SK-N-SH (cell line): ENCODE data around the gene NUP160. TPM values are rescaled to one million over a fixed set of nuclear protein-coding genes. Genes with fewer than 3 reads are reported as not detected.
A peak's percentile ranks its signal among the peaks of the same experiment; 100 is the strongest.

Source experiments
- CTCF ChIA-PET: fragments of 300-600, 350-600 bp; formaldehyde crosslinking; extraction: SDS; loops from one replicate; lab custom pipeline; 2021; lab: Yijun Ruan, JAX
- POLR2A ChIA-PET: fragments of 350-600 bp; sonication (Branson Sonifier 250); formaldehyde crosslinking; extraction: SDS; loops from one replicate; lab custom pipeline; 2020; ENCODE audit warnings: antibody characterized with exemption, inconsistent platforms; lab: Yijun Ruan, JAX
- DNase-seq: peaks from one replicate; pipeline ENCODE4 v3.0.0; 2012
- H2AFZ ChIP-seq: fragments of 200-600 bp; sonication (generic); 2 replicates; pipeline ENCODE4 v1.8.1; 2016; ENCODE audit warnings: antibody characterized with exemption, mild to moderate bottlenecking, low read depth
- H3F3A ChIP-seq: fragments of 200-600 bp; sonication (generic); replicated peaks from 2 replicates; pipeline ENCODE3; 2016; ENCODE audit warnings: antibody characterized with exemption, mild to moderate bottlenecking; ENCODE audit not compliant: insufficient read depth
- H3K27ac ChIP-seq, 2 experiments: fragments of 200-500 bp in 1 of 2; fragments of 200-600 bp in 1 of 2; sonication (Bioruptor generic) in 1 of 2; sonication (generic), shearing (Covaris generic) in 1 of 2; 2 replicates each; pipeline versions ENCODE4 v1.5.1 to v1.6.1; 2014 to 2016; ENCODE audit warnings: low read depth in 2 of 2, inconsistent platforms in 1 of 2, low read length in 1 of 2, mild to moderate bottlenecking in 1 of 2, mixed read lengths in 1 of 2
- H3K27me3 ChIP-seq: fragments of 200-600 bp; sonication (generic), shearing (Covaris generic); 2 replicates; pipeline ENCODE4 v1.6.1; 2016; ENCODE audit warnings: mixed run types; ENCODE audit not compliant: insufficient read depth
- H3K36me3 ChIP-seq, 2 experiments: fragments of 200-500 bp in 1 of 2; fragments of 200-600 bp in 1 of 2; sonication (Bioruptor generic) in 1 of 2; sonication (generic) in 1 of 2; replicated peaks in 1 of 2; 2 replicates each; pipeline versions ENCODE3 to v1.5.1; 2014 to 2016; ENCODE audit warnings: low read length in 1 of 2, mild to moderate bottlenecking in 1 of 2; ENCODE audit not compliant: insufficient read depth in 2 of 2, control insufficient read depth in 1 of 2
- H3K4me1 ChIP-seq, 2 experiments: fragments of 200-500 bp in 1 of 2; fragments of 200-600 bp in 1 of 2; sonication (Bioruptor generic) in 1 of 2; sonication (generic), shearing (Covaris generic) in 1 of 2; 2 replicates each; pipeline versions ENCODE4 v1.5.1 to v1.6.1; 2014 to 2016; ENCODE audit warnings: low read depth in 1 of 2, low read length in 1 of 2, mixed run types in 1 of 2; ENCODE audit not compliant: insufficient read depth in 2 of 2, control insufficient read depth in 1 of 2
- H3K4me2 ChIP-seq: fragments of 200-600 bp; sonication (generic), shearing (Covaris generic); 2 replicates; pipeline ENCODE4 v1.6.1; 2017; ENCODE audit warnings: mixed run types
- H3K4me3 ChIP-seq, 2 experiments: fragments of 200-500 bp in 1 of 2; fragments of 200-600 bp in 1 of 2; sonication (Bioruptor generic) in 1 of 2; sonication (generic), shearing (Covaris generic) in 1 of 2; 2 replicates each; pipeline versions ENCODE4 v1.5.1 to v1.8.1; 2014 to 2016; ENCODE audit warnings: low read depth in 2 of 2, inconsistent platforms in 1 of 2, low read length in 1 of 2, mild to moderate bottlenecking in 1 of 2, mixed read lengths in 1 of 2, moderate library complexity in 1 of 2
- H3K79me2 ChIP-seq: fragments of 200-600 bp; sonication (generic); 2 replicates; pipeline ENCODE4 v1.8.1; 2017; ENCODE audit warnings: mild to moderate bottlenecking; ENCODE audit not compliant: insufficient read depth
- H3K9ac ChIP-seq: fragments of 200-600 bp; sonication (generic); 2 replicates; pipeline ENCODE4 v1.6.1; 2017; ENCODE audit warnings: mixed run types
- H3K9me2 ChIP-seq: fragments of 200-600 bp; sonication (generic); 2 replicates; pipeline ENCODE4 v1.6.1; 2017; ENCODE audit warnings: mixed run types
- H3K9me3 ChIP-seq: fragments of 200-600 bp; sonication (generic); 2 replicates; pipeline ENCODE4 v1.6.1; 2017; ENCODE audit warnings: mixed run types, mild to moderate bottlenecking, moderate library complexity
- H4K20me1 ChIP-seq: fragments of 200-600 bp; sonication (generic); 2 replicates; pipeline ENCODE4 v1.6.1; 2017; ENCODE audit warnings: mild to moderate bottlenecking, mixed run types; ENCODE audit not compliant: insufficient read depth
- CTCF ChIP-seq: fragments of 200-600 bp; sonication (generic); IDR thresholded peaks from 2 replicates; pipeline ENCODE4 v1.6.1; 2017; ENCODE audit warnings: antibody characterized with exemption, mild to moderate bottlenecking, moderate library complexity
- EZH2phosphoT487 ChIP-seq: fragments of 200-600 bp; sonication (generic); IDR thresholded peaks from 2 replicates; pipeline ENCODE4 v1.6.1; 2017; ENCODE audit warnings: low read depth, mixed run types, mild to moderate bottlenecking, antibody characterized with exemption, moderate library complexity, borderline replicate concordance
- GATA2 ChIP-seq: sonication (generic); formaldehyde crosslinking; IDR thresholded peaks from 2 replicates; pipeline ENCODE4 v1.5.0; 2020; ENCODE audit warnings: mild to moderate bottlenecking, missing genetic modification reagents
- MXI1 ChIP-seq: IDR thresholded peaks from 2 replicates; pipeline ENCODE4 v1.6.1; 2012; ENCODE audit warnings: mild to moderate bottlenecking, low read depth, low read length, improper control_type of control experiment
- POLR2AphosphoS5 ChIP-seq: IDR thresholded peaks from 2 replicates; pipeline ENCODE4 v1.6.1; 2012; ENCODE audit warnings: low read depth, low read length
- RAD21 ChIP-seq: IDR thresholded peaks from 2 replicates; pipeline ENCODE4 v1.6.1; 2012; ENCODE audit warnings: mild to moderate bottlenecking, low read length
- RFX5 ChIP-seq: IDR thresholded peaks from 2 replicates; pipeline ENCODE4 v1.6.1; 2012; ENCODE audit warnings: mild to moderate bottlenecking, improper control_type of control experiment, low read length
- SMC3 ChIP-seq: IDR thresholded peaks from 2 replicates; pipeline ENCODE4 v1.6.1; 2012; ENCODE audit warnings: low read depth, low read length, improper control_type of control experiment
- TCF12 ChIP-seq: IDR thresholded peaks from 2 replicates; pipeline ENCODE4 v1.4.0; 2012
- TEAD4 ChIP-seq: IDR thresholded peaks from 2 replicates; pipeline ENCODE4 v1.4.0; 2012; ENCODE audit warnings: mild to moderate bottlenecking, borderline replicate concordance; ENCODE audit not compliant: insufficient read depth
- USF2 ChIP-seq: fragments of 150-350 bp; IDR thresholded peaks from 2 replicates; pipeline ENCODE4 v1.6.1; 2017; ENCODE audit warnings: antibody characterized with exemption, low read length, low read depth, borderline replicate concordance
- WGBS: methylation state at CpG from one replicate; pipeline ENCODE4 v1.1.6; 2017; ENCODE audit warnings: low lambda C conversion rate; 5-methylcytosine and 5-hydroxymethylcytosine counted together
- polyA plus RNA-seq, 3 experiments: library from polyadenylated mRNA; depleted of rRNA; stranded (reverse); fragments of >200 nt; gene quantifications; 2 replicates each; pipeline ENCODE4 v1.2.3, GENCODE V29; 2012
- TF ChIP-seq, protein P1 (sequence below): IDR thresholded peaks from 2 replicates; pipeline ENCODE4 v1.6.1; 2012; ENCODE audit warnings: mild to moderate bottlenecking, low read depth, low read length, moderate library complexity
- TF ChIP-seq, protein P2 (sequence below): fragments of 150-350 bp; IDR thresholded peaks from 2 replicates; pipeline ENCODE4 v1.6.1; 2016; ENCODE audit warnings: mild to moderate bottlenecking, low read depth, low read length
- TF ChIP-seq, protein P3 (sequence below): IDR thresholded peaks from 2 replicates; pipeline ENCODE4; 2012

NUP160 gene
- polyA plus RNA-seq, 1 of the 3 experiments (the other 2 are of a cell fraction) = 19.3 TPM

- 4% methylated on average over 14 of the region's 14 CpGs for WGBS
- DNase-seq = no peak
- Histone ChIP-seq H3K36me3 (peaks cover 11 to 21% of the 10 kb centered on the region in 2 experiments), H3K9me2 (no peaks in the 10 kb centered on the region), H3K9ac (peak overlapping the region; percentile 87), H3K9me3 (no peaks in the 10 kb centered on the region), H3K4me3 (peak overlapping the region; percentile 80 to 87), H3K27ac (peak overlapping the region; percentile 70 to 89), H3F3A (peaks cover 6% of the 10 kb centered on the region), H3K4me2 (peak overlapping the region; percentile 81), H2AFZ (peak overlapping the region; percentile 86), H3K27me3 (no peaks in the 10 kb centered on the region), H3K4me1 (peaks cover 7 to 12% of the 10 kb centered on the region in 2 experiments; a peak in 3 of 4 replicates), H4K20me1 (peaks cover 3% of the 10 kb centered on the region; the same call in 1 of the 2 replicates), H3K79me2 (peaks cover 44% of the 10 kb centered on the region)
- ChIA-PET CTCF (interaction anchor here (1.0 kb wide), 1 partner anchor 83 kb away, joined by 3 read pairs; no protein-coding TSS in a partner anchor), POLR2A (interaction anchor here (0.7 to 1.1 kb wide), 4 partner anchors 17 to 296 kb away, joined by 3 read pairs; partner anchors contain the start of gene FNBP4)
- TF ChIP-seq, protein P1, sequence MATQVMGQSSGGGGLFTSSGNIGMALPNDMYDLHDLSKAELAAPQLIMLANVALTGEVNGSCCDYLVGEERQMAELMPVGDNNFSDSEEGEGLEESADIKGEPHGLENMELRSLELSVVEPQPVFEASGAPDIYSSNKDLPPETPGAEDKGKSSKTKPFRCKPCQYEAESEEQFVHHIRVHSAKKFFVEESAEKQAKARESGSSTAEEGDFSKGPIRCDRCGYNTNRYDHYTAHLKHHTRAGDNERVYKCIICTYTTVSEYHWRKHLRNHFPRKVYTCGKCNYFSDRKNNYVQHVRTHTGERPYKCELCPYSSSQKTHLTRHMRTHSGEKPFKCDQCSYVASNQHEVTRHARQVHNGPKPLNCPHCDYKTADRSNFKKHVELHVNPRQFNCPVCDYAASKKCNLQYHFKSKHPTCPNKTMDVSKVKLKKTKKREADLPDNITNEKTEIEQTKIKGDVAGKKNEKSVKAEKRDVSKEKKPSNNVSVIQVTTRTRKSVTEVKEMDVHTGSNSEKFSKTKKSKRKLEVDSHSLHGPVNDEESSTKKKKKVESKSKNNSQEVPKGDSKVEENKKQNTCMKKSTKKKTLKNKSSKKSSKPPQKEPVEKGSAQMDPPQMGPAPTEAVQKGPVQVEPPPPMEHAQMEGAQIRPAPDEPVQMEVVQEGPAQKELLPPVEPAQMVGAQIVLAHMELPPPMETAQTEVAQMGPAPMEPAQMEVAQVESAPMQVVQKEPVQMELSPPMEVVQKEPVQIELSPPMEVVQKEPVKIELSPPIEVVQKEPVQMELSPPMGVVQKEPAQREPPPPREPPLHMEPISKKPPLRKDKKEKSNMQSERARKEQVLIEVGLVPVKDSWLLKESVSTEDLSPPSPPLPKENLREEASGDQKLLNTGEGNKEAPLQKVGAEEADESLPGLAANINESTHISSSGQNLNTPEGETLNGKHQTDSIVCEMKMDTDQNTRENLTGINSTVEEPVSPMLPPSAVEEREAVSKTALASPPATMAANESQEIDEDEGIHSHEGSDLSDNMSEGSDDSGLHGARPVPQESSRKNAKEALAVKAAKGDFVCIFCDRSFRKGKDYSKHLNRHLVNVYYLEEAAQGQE = no peak
- TF ChIP-seq, protein P2, sequence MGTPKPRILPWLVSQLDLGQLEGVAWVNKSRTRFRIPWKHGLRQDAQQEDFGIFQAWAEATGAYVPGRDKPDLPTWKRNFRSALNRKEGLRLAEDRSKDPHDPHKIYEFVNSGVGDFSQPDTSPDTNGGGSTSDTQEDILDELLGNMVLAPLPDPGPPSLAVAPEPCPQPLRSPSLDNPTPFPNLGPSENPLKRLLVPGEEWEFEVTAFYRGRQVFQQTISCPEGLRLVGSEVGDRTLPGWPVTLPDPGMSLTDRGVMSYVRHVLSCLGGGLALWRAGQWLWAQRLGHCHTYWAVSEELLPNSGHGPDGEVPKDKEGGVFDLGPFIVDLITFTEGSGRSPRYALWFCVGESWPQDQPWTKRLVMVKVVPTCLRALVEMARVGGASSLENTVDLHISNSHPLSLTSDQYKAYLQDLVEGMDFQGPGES = no peak
- TF ChIP-seq GATA2 (CRISPR knock-in tag) (no peak), POLR2AphosphoS5 (no peak), CTCF (no peak), TCF12 (no peak), MXI1 (no peak), EZH2phosphoT487 (no peak), RAD21 (no peak), RFX5 (no peak), TEAD4 (no peak), USF2 (no peak), SMC3 (no peak)
- TF ChIP-seq, protein P3, sequence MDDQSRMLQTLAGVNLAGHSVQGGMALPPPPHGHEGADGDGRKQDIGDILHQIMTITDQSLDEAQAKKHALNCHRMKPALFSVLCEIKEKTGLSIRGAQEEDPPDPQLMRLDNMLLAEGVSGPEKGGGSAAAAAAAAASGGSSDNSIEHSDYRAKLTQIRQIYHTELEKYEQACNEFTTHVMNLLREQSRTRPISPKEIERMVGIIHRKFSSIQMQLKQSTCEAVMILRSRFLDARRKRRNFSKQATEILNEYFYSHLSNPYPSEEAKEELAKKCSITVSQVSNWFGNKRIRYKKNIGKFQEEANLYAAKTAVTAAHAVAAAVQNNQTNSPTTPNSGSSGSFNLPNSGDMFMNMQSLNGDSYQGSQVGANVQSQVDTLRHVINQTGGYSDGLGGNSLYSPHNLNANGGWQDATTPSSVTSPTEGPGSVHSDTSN = no peak
These were observed 578 bp upstream of the NUP160 start for GRCh38 chr11:47848700-47849155.
